ENCODE measurements around the gene CETN2.

DNA sequence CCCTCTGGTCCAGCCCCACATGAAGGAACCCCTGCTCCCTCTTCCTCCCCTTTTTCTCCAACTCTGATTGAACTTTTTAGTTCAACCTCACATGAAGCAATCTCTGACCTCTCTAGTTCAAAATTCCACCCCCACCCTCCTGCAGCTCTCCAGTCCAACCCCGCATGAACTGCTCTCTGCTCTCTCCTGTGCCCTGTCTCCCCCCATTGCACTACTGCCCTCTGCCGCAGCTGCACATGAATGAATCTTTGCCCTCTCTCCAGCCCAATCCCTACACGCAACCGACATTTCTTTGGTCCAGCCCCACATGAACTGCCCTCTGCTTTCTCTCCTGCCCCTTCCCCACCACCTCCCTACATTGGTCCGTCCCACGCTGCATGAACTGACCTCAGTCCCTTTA, 6.9 kb downstream of the CETN2 start:
- TF ChIP-seq, protein P1, sequence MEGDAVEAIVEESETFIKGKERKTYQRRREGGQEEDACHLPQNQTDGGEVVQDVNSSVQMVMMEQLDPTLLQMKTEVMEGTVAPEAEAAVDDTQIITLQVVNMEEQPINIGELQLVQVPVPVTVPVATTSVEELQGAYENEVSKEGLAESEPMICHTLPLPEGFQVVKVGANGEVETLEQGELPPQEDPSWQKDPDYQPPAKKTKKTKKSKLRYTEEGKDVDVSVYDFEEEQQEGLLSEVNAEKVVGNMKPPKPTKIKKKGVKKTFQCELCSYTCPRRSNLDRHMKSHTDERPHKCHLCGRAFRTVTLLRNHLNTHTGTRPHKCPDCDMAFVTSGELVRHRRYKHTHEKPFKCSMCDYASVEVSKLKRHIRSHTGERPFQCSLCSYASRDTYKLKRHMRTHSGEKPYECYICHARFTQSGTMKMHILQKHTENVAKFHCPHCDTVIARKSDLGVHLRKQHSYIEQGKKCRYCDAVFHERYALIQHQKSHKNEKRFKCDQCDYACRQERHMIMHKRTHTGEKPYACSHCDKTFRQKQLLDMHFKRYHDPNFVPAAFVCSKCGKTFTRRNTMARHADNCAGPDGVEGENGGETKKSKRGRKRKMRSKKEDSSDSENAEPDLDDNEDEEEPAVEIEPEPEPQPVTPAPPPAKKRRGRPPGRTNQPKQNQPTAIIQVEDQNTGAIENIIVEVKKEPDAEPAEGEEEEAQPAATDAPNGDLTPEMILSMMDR (IDR thresholded peaks at IDR 0.05; ENCODE audit: extremely low read depth in 1 of 2, insufficient read depth in 1 of 2, low read depth in 1 of 2, low read length in 2 of 2) = no peak
- TF ChIP-seq POLR2A (IDR thresholded peaks at IDR 0.05; ENCODE audit: low read depth, low read length) (no peak), POLR2AphosphoS5 (IDR thresholded peaks at IDR 0.05; ENCODE audit: insufficient read depth, low read depth, low read length) (no peak), EZH2 (IDR thresholded peaks at IDR 0.05; ENCODE audit: borderline replicate concordance, low read depth, low read length, severe bottlenecking) (no peak), MYC (IDR thresholded peaks at IDR 0.05; ENCODE audit: low read depth, low read length) (no peak), FOS (IDR thresholded peaks at IDR 0.05; ENCODE audit: borderline replicate concordance, insufficient read depth, low read length) (no peak), JUN (IDR thresholded peaks at IDR 0.05; ENCODE audit: borderline replicate concordance, insufficient read depth, insufficient read length, low read depth) (no peak)
- TF ChIP-seq, protein P2, sequence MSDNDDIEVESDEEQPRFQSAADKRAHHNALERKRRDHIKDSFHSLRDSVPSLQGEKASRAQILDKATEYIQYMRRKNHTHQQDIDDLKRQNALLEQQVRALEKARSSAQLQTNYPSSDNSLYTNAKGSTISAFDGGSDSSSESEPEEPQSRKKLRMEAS (IDR thresholded peaks at IDR 0.05; ENCODE audit: insufficient read depth, insufficient read length) = no peak
